Neural crest cell (in vitro differentiated cells): ENCODE results near the gene SMIM35. TPM values are rescaled to one million over a fixed set of nuclear protein-coding genes. Genes with fewer than 3 reads are reported as not detected.

Experiments used
- DNase-seq: peaks from one replicate; pipeline ENCODE4 v3.0.0; 2021; ENCODE audit warnings: low read depth, mixed read lengths, low spot score
- H3K27ac Mint-ChIP-seq: one replicate; pipeline ENCODE4 v1.8.0; 2021; ENCODE audit warnings: mild to moderate bottlenecking, mixed read lengths; ENCODE audit not compliant: unreplicated experiment
- H3K27me3 Mint-ChIP-seq: 2 replicates; pipeline ENCODE4 v1.8.0; 2021; ENCODE audit warnings: low read depth, mild to moderate bottlenecking, mixed read lengths
- H3K36me3 Mint-ChIP-seq: 2 replicates; pipeline ENCODE4 v1.8.0; 2021; ENCODE audit warnings: low read depth, mild to moderate bottlenecking, mixed read lengths
- H3K4me1 Mint-ChIP-seq: 2 replicates; pipeline ENCODE4 v1.8.0; 2021; ENCODE audit warnings: mixed read lengths
- H3K4me3 Mint-ChIP-seq: one replicate; pipeline ENCODE4 v1.8.0; 2021; ENCODE audit warnings: mild to moderate bottlenecking, mixed read lengths
- H3K9me3 Mint-ChIP-seq: 2 replicates; pipeline ENCODE4 v1.8.0; 2021; ENCODE audit warnings: mixed read lengths
- CTCF ChIP-seq: fragments of 200-600 bp; sonication (generic); conservative IDR thresholded peaks from 2 replicates; pipeline ENCODE4 v1.5.0; 2021; ENCODE audit warnings: antibody characterized with exemption, mild to moderate bottlenecking
- total RNA-seq: library from RNA; stranded (reverse); gene quantifications from 2 replicates; pipeline ENCODE4 v1.2.1, GENCODE V29; 2021

Gene SMIM35
- total RNA-seq, 1 donor from 2014 or later: not detected

GRCh38 chr11:118132385-118133151, 45.8 kb upstream of the SMIM35 start:
- TF ChIP-seq CTCF: no peak
- Mint-ChIP-seq H3K27me3 (peaks cover 8% of the 10 kb centered on the region), H3K36me3 (no peaks in the 10 kb centered on the region), H3K27ac (no peak overlapping the region), H3K4me1 (no peaks in the 10 kb centered on the region), H3K9me3 (no peaks in the 10 kb centered on the region), H3K4me3 (no peak overlapping the region)
- no peak for DNase-seq

GRCh38 chr11:118129471-118130172, 42.9 kb upstream of the SMIM35 start:
- Mint-ChIP-seq H3K4me3 (no peak overlapping the region), H3K27me3 (peaks cover 4% of the 10 kb centered on the region), H3K36me3 (no peaks in the 10 kb centered on the region), H3K9me3 (no peaks in the 10 kb centered on the region), H3K4me1 (no peaks in the 10 kb centered on the region), H3K27ac (no peak overlapping the region)
- DNase-seq: no peak
- TF ChIP-seq CTCF: no peak

GRCh38 chr11:118128721-118129470, 42.1 kb upstream of the SMIM35 start:
- no peaks in the 10 kb centered on the region for H3K27me3 Mint-ChIP-seq

GRCh38 chr11:118128310-118128709, 41.5 kb upstream of the SMIM35 start:
- Mint-ChIP-seq H3K9me3 (no peaks in the 10 kb centered on the region), H3K27me3 (no peaks in the 10 kb centered on the region), H3K4me3 (no peak overlapping the region), H3K4me1 (no peaks in the 10 kb centered on the region), H3K27ac (no peak overlapping the region), H3K36me3 (no peaks in the 10 kb centered on the region)
- no peak for DNase-seq
- TF ChIP-seq CTCF: no peak

More at GRCh38 chr11:118128721-118129470, 42.1 kb upstream of the SMIM35 start:
- TF ChIP-seq CTCF: no peak
- DNase-seq: no peak
- H3K36me3 Mint-ChIP-seq: no peaks in the 10 kb centered on the region
- no peak overlapping the region for H3K27ac Mint-ChIP-seq
- H3K9me3 Mint-ChIP-seq: no peaks in the 10 kb centered on the region
- no peak overlapping the region for H3K4me3 Mint-ChIP-seq
- no peaks in the 10 kb centered on the region for H3K4me1 Mint-ChIP-seq

GRCh38 chr11:118126082-118126838, 39.5 kb upstream of the SMIM35 start:
- no peaks in the 10 kb centered on the region for H3K4me1 Mint-ChIP-seq
- no peak for TF ChIP-seq CTCF
- H3K36me3 Mint-ChIP-seq: no peaks in the 10 kb centered on the region
- H3K9me3 Mint-ChIP-seq: no peaks in the 10 kb centered on the region
- H3K27me3 Mint-ChIP-seq: no peaks in the 10 kb centered on the region
- H3K4me3 Mint-ChIP-seq: no peak overlapping the region
- no peak overlapping the region for H3K27ac Mint-ChIP-seq
- DNase-seq: no peak
